ENCODE measurements around the gene ITGAD.

GRCh38 chr16:31440516-31441184, 47.5 kb downstream of the ITGAD start:
- TF ChIP-seq POLR2AphosphoS5 (IDR thresholded peaks at IDR 0.05; ENCODE audit: low read depth, low read length) (no peak), TAF1 (IDR thresholded peaks at IDR 0.05; ENCODE audit: borderline replicate concordance, low read depth, low read length) (no peak)

Measured in GM12892 (cell line).